ENCODE results near the gene COL26A1.
A peak's percentile ranks its signal among the peaks of the same experiment; 100 is the strongest.

The COL26A1 gene

DNA sequence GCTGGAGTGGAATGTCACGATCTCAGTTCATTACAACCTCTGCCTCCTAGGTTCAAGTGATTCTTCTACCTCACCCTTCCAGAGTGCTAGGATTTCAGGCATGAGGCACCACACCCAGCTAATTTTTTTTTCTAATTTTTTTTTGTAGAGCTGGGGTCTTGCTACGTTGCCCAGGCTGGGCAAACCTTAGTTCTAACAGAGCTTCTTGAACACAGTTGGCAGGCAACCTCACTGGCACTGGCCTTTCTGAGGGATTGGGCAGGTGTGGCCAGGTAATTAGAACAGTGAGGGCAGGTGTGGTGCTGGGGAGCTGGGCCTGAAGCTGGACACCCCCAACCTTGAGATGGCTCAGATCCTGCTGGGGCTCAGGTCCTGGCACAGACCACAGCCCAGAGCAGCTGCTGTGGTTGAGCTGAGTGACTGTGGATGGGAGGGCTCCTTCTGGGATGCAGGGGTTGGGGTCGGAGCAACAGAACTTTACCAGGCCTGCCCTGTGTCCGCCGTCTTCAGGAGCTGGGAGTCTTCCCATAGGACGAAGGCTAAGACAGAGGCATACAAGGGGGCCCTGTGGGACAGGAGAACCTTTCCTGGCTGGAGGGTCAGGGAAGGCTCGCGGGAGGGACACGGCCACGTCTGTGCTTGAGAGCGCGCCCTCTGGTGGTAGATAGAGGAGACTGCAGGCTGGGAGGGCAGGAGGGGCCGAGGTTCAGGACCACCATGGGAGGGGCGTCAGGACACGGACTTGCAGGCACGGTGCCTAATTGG is 48.2 kb downstream of the COL26A1 start:
- H3K79me1 ChIP-seq (ENCODE audit: low read length): no peaks in the 10 kb centered on the region
- no peak overlapping the region for H3K27ac ChIP-seq (ENCODE audit: low read depth, low read length)
- H3K4me2 ChIP-seq (ENCODE audit: low read length): no peak overlapping the region
- peaks cover 0 to 11% of the 10 kb centered on the region in 2 experiments for H3K4me1 ChIP-seq (ENCODE audit: control insufficient read depth in 1 of 2, insufficient read depth in 2 of 2, low read length in 2 of 2)
- no peak overlapping the region for H3K9ac ChIP-seq (ENCODE audit: low read length)
- no peak overlapping the region for H4K91ac ChIP-seq (ENCODE audit: low read depth, low read length)
- no peak overlapping the region for H2BK12ac ChIP-seq (ENCODE audit: low read length)
- no peaks in the 10 kb centered on the region for H3K79me2 ChIP-seq (ENCODE audit: control insufficient read depth, insufficient read depth, low read length, poor library complexity)
- WGBS (ENCODE audit: extremely low coverage, insufficient coverage, insufficient read length): no CpG with 5 or more reads among the region's 16 CpGs
- no peak overlapping the region for H2AK5ac ChIP-seq (ENCODE audit: low read length)
- H2BK120ac ChIP-seq (ENCODE audit: insufficient read depth, low read length, poor library complexity): no peak overlapping the region
- no peak overlapping the region for H4K8ac ChIP-seq (ENCODE audit: low read depth, low read length)
- H3K18ac ChIP-seq (ENCODE audit: low read length): peak overlapping the region; percentile 5
- H3K36me3 ChIP-seq (ENCODE audit: control insufficient read depth in 1 of 2, insufficient read depth in 2 of 2, low read length in 2 of 2): peaks cover 13 to 16% of the 10 kb centered on the region in 2 experiments
- no peak overlapping the region for H4K12ac ChIP-seq (ENCODE audit: low read depth, low read length)
- no peaks in the 10 kb centered on the region for H3K27me3 ChIP-seq (ENCODE audit: insufficient read depth, low read length)
- no peak overlapping the region for H2AFZ ChIP-seq (ENCODE audit: insufficient read depth, low read length, poor library complexity)
- H3K4me3 ChIP-seq (ENCODE audit: low read depth, low read length): no peak overlapping the region
- no peak overlapping the region for H3K23ac ChIP-seq (ENCODE audit: low read length)
- no peak overlapping the region for H3K14ac ChIP-seq (ENCODE audit: low read length)
- DNase-seq: peak in 1 of 2 donors; percentile 44
- peak overlapping the region; percentile 1 for H2BK5ac ChIP-seq (ENCODE audit: low read depth, low read length, poor library complexity)
- H3K9me3 ChIP-seq (ENCODE audit: insufficient read depth, low read depth, low read length): peaks cover 15% of the 10 kb centered on the region
- no peak overlapping the region for H3K4ac ChIP-seq (ENCODE audit: low read depth, low read length)

DNA sequence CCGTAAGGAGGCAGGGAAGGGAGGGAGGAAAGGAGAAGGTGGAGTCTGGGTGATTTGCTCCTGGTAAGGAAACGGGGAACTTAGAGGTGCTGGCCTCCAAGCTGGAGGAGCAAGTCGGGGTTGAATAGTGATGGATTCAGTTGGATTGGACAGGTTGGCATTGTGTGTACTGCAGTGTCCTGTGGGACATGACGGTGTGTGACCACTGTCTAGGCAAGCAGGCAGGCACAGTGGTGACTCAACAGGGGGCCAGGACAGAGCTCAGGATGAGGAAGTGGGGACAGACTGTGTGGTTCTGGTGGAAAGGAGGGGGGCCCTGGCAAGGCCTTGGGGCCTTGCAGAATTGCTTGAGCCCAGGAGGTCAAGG is 48.8 kb downstream of the COL26A1 start:
- Histone ChIP-seq H3K79me1 (ENCODE audit: low read length) (no peaks in the 10 kb centered on the region), H3K9me3 (ENCODE audit: insufficient read depth, low read depth, low read length) (peaks cover 15% of the 10 kb centered on the region), H3K36me3 (ENCODE audit: control insufficient read depth in 1 of 2, insufficient read depth in 2 of 2, low read length in 2 of 2) (peaks cover 12 to 13% of the 10 kb centered on the region in 2 experiments), H3K4me3 (ENCODE audit: low read depth, low read length) (no peak overlapping the region), H3K14ac (ENCODE audit: low read length) (no peak overlapping the region), H3K27me3 (ENCODE audit: insufficient read depth, low read length) (no peaks in the 10 kb centered on the region), H4K8ac (ENCODE audit: low read depth, low read length) (no peak overlapping the region), H2BK12ac (ENCODE audit: low read length) (no peak overlapping the region), H3K9ac (ENCODE audit: low read length) (no peak overlapping the region), H3K27ac (ENCODE audit: low read depth, low read length) (no peak overlapping the region), H4K12ac (ENCODE audit: low read depth, low read length) (no peak overlapping the region), H2AK5ac (ENCODE audit: low read length) (no peak overlapping the region), H3K4ac (ENCODE audit: low read depth, low read length) (no peak overlapping the region), H3K79me2 (ENCODE audit: control insufficient read depth, insufficient read depth, low read length, poor library complexity) (no peaks in the 10 kb centered on the region), H3K4me1 (ENCODE audit: control insufficient read depth in 1 of 2, insufficient read depth in 2 of 2, low read length in 2 of 2) (peaks cover 0 to 11% of the 10 kb centered on the region in 2 experiments), H3K23ac (ENCODE audit: low read length) (no peak overlapping the region), H2AFZ (ENCODE audit: insufficient read depth, low read length, poor library complexity) (no peak overlapping the region), H4K91ac (ENCODE audit: low read depth, low read length) (no peak overlapping the region), H2BK5ac (ENCODE audit: low read depth, low read length, poor library complexity) (no peak overlapping the region), H3K18ac (ENCODE audit: low read length) (no peak overlapping the region), H2BK120ac (ENCODE audit: insufficient read depth, low read length, poor library complexity) (no peak overlapping the region), H3K4me2 (ENCODE audit: low read length) (no peak overlapping the region)
- no CpG with 5 or more reads among the region's 4 CpGs for WGBS (ENCODE audit: extremely low coverage, insufficient coverage, insufficient read length)
- no peak for DNase-seq

DNA sequence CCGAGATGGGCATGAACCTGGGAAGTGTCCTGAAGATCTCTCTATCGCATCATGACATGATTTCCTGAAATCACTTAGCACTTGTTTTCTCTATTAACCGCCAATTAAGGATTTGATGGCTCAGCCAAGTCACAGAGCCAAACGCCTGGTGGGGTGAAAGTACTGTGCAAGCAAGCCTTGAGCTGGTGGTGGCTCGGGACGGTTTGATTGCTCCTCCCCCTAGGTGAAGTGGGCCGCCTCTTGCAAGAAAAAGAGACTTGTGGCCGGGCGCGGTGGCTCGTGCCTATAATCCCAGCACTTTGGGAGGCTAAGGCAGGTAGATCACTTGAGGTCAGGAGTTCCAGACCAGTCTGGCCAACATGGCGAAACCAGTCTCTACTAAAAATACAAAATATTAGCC is 50.3 kb downstream of the COL26A1 start:
- DNase-seq: no peak
- H3K79me1 ChIP-seq (ENCODE audit: low read length): no peaks in the 10 kb centered on the region
- H2BK120ac ChIP-seq (ENCODE audit: insufficient read depth, low read length, poor library complexity): no peak overlapping the region
- H4K91ac ChIP-seq (ENCODE audit: low read depth, low read length): no peak overlapping the region
- H3K4ac ChIP-seq (ENCODE audit: low read depth, low read length): no peak overlapping the region
- H3K18ac ChIP-seq (ENCODE audit: low read length): no peak overlapping the region
- H3K36me3 ChIP-seq (ENCODE audit: control insufficient read depth in 1 of 2, insufficient read depth in 2 of 2, low read length in 2 of 2): peaks cover 6 to 7% of the 10 kb centered on the region in 2 experiments
- H3K4me2 ChIP-seq (ENCODE audit: low read length): no peak overlapping the region
- peaks cover 0 to 8% of the 10 kb centered on the region in 2 experiments for H3K4me1 ChIP-seq (ENCODE audit: control insufficient read depth in 1 of 2, insufficient read depth in 2 of 2, low read length in 2 of 2)
- H2BK5ac ChIP-seq (ENCODE audit: low read depth, low read length, poor library complexity): no peak overlapping the region
- H2BK12ac ChIP-seq (ENCODE audit: low read length): no peak overlapping the region
- H3K27ac ChIP-seq (ENCODE audit: low read depth, low read length): no peak overlapping the region
- peaks cover 11% of the 10 kb centered on the region for H3K9me3 ChIP-seq (ENCODE audit: insufficient read depth, low read depth, low read length)
- H3K79me2 ChIP-seq (ENCODE audit: control insufficient read depth, insufficient read depth, low read length, poor library complexity): no peaks in the 10 kb centered on the region
- no peak overlapping the region for H4K8ac ChIP-seq (ENCODE audit: low read depth, low read length)
- no peak overlapping the region for H3K9ac ChIP-seq (ENCODE audit: low read length)
- no CpG with 5 or more reads among the region's 12 CpGs for WGBS (ENCODE audit: extremely low coverage, insufficient coverage, insufficient read length)
- no peak overlapping the region for H3K23ac ChIP-seq (ENCODE audit: low read length)
- no peak overlapping the region for H3K4me3 ChIP-seq (ENCODE audit: low read depth, low read length)
- H2AFZ ChIP-seq (ENCODE audit: insufficient read depth, low read length, poor library complexity): no peak overlapping the region
- no peak overlapping the region for H2AK5ac ChIP-seq (ENCODE audit: low read length)
- H3K27me3 ChIP-seq (ENCODE audit: insufficient read depth, low read length): no peaks in the 10 kb centered on the region
- no peak overlapping the region for H4K12ac ChIP-seq (ENCODE audit: low read depth, low read length)
- no peak overlapping the region for H3K14ac ChIP-seq (ENCODE audit: low read length)

DNA sequence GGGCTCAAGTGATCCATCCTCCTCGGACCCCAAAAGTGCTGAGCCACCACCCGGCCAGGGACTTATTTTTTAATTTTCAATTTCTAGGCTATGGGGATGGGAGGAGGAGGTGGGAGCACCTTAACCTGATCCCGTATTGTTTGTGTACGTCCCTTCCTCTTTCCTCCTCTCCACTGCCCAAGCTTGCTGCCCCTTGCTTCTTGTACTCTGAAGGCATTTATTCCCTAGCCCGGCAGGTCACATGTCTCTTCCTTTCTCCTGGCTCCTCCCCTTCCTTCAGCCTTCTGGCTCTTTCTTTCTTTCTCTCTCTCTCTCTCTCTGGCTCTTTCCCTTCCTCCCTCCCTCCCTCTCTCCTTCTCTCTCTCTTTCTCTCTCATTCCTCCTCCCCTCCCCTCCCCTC is 56.0 kb downstream of the COL26A1 start:
- H3K23ac ChIP-seq (ENCODE audit: low read length): no peak overlapping the region
- H3K27ac ChIP-seq (ENCODE audit: low read depth, low read length): no peak overlapping the region
- no peak for DNase-seq
- H3K79me1 ChIP-seq (ENCODE audit: low read length): peaks cover 7% of the 10 kb centered on the region
- H2BK5ac ChIP-seq (ENCODE audit: low read depth, low read length, poor library complexity): no peak overlapping the region
- no peak overlapping the region for H3K4me2 ChIP-seq (ENCODE audit: low read length)
- no peak overlapping the region for H4K12ac ChIP-seq (ENCODE audit: low read depth, low read length)
- peaks cover 3% of the 10 kb centered on the region for H3K9me3 ChIP-seq (ENCODE audit: insufficient read depth, low read depth, low read length)
- no peak overlapping the region for H4K8ac ChIP-seq (ENCODE audit: low read depth, low read length)
- no CpG with 5 or more reads among the region's 5 CpGs for WGBS (ENCODE audit: extremely low coverage, insufficient coverage, insufficient read length)
- H3K4me3 ChIP-seq (ENCODE audit: low read depth, low read length): no peak overlapping the region
- H3K36me3 ChIP-seq (ENCODE audit: control insufficient read depth in 1 of 2, insufficient read depth in 2 of 2, low read length in 2 of 2): peaks cover 7 to 9% of the 10 kb centered on the region in 2 experiments
- no peak overlapping the region for H3K4ac ChIP-seq (ENCODE audit: low read depth, low read length)
- no peaks in the 10 kb centered on the region for H3K79me2 ChIP-seq (ENCODE audit: control insufficient read depth, insufficient read depth, low read length, poor library complexity)
- H2AFZ ChIP-seq (ENCODE audit: insufficient read depth, low read length, poor library complexity): no peak overlapping the region
- no peak overlapping the region for H2BK12ac ChIP-seq (ENCODE audit: low read length)
- H3K4me1 ChIP-seq (ENCODE audit: control insufficient read depth in 1 of 2, insufficient read depth in 2 of 2, low read length in 2 of 2): peaks cover 3 to 15% of the 10 kb centered on the region in 2 experiments
- H4K91ac ChIP-seq (ENCODE audit: low read depth, low read length): no peak overlapping the region
- no peak overlapping the region for H2BK120ac ChIP-seq (ENCODE audit: insufficient read depth, low read length, poor library complexity)
- H3K9ac ChIP-seq (ENCODE audit: low read length): no peak overlapping the region
- H3K18ac ChIP-seq (ENCODE audit: low read length): no peak overlapping the region
- no peaks in the 10 kb centered on the region for H3K27me3 ChIP-seq (ENCODE audit: insufficient read depth, low read length)
- no peak overlapping the region for H2AK5ac ChIP-seq (ENCODE audit: low read length)
- no peak overlapping the region for H3K14ac ChIP-seq (ENCODE audit: low read length)
